Ishikawa (cell line): ENCODE data around the gene FAM222A.

Source experiments
- CEBPB ChIP-seq: IDR thresholded peaks from 2 replicates; pipeline ENCODE4 v1.6.1; 2012
- CREB1 ChIP-seq: IDR thresholded peaks from 2 replicates; pipeline ENCODE4 v1.6.1; 2012; ENCODE audit warnings: low read depth
- EGR1 ChIP-seq: IDR thresholded peaks from 2 replicates; pipeline ENCODE4 v1.6.1; 2012
- EP300 ChIP-seq: IDR thresholded peaks from 2 replicates; pipeline ENCODE4 v1.6.1; 2012; ENCODE audit warnings: borderline replicate concordance
- FOXM1 ChIP-seq: IDR thresholded peaks from 2 replicates; pipeline ENCODE4 v1.6.1; 2012; ENCODE audit warnings: low read depth, borderline replicate concordance
- MAX ChIP-seq: IDR thresholded peaks from 2 replicates; pipeline ENCODE4 v1.6.1; 2012
- NFIC ChIP-seq: IDR thresholded peaks from 2 replicates; pipeline ENCODE4 v1.6.1; 2012
- RAD21 ChIP-seq: IDR thresholded peaks from 2 replicates; pipeline ENCODE4 v1.6.1; 2012; ENCODE audit warnings: low read depth
- REST ChIP-seq: IDR thresholded peaks from 2 replicates; pipeline ENCODE4 v1.6.1; 2012; ENCODE audit warnings: low read depth, mild to moderate bottlenecking
- TEAD4 ChIP-seq: IDR thresholded peaks from 2 replicates; pipeline ENCODE4 v1.6.1; 2012
- ZBTB7A ChIP-seq: IDR thresholded peaks from 2 replicates; pipeline ENCODE4 v1.6.1; 2012; ENCODE audit warnings: low read depth

DNA sequence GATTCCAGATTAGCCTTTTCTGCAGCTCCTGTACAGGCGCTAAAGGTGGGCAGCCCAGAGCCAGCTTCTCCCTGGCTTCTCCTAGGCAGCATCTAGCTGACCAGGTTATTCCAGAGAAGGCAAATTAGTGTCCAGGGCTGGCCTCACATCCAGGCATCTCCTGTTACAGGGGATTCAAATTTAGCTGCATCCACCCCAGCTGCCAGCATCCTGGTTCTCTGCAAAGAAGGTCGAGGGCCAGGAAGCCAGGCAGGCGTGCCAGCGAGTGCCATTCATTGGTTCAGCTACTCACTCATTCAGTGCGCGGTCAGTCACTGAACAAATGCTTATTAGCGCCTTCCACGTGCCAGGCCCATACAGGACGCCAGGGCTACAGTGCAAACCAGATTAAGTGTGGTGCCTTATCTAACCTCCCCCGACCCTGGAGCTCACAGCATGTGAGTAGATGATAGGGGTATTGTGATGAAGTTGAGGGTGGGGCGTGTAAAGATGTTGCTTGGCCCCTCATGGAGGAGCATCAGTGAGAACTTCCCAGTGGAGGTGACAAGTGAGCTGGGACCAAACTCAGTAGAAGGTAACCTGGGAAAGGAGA is 15.7 kb upstream of the FAM222A start:
- TF ChIP-seq REST (no peak), CEBPB (no peak), NFIC (no peak), EGR1 (no peak), RAD21 (no peak), FOXM1 (no peak), ZBTB7A (no peak), MAX (no peak), EP300 (no peak), CREB1 (no peak), TEAD4 (no peak)
